Natural killer cell (primary cell): ENCODE data around the gene EIF2B2. TPM values are rescaled to one million over a fixed set of nuclear protein-coding genes. Genes with fewer than 3 reads are reported as not detected.

ENCODE experiments used
- ATAC-seq, 3 donors: fragments of 150-1000 bp in 2 of 3; fragments of 200-7000 bp in 1 of 3; cut with Tn5 transposase; 1 replicate in 1 of 3; 2 replicates in 2 of 3; pipeline ENCODE4 v1.10.0; 2021; ENCODE audit warnings: mild to moderate bottlenecking in 2 of 3, moderate library complexity in 2 of 3
- DNase-seq, 2 donors: peaks; one replicate each; pipeline versions ENCODE4 v3.0.0 to v3.0.0-alpha.2; 2013 to 2021; ENCODE audit warnings: mixed read lengths in 1 of 2
- H3K27ac ChIP-seq: one replicate; pipeline ENCODE4 v1.5.1; 2013; ENCODE audit warnings: mild to moderate bottlenecking, low read length
- H3K27me3 ChIP-seq: one replicate; pipeline ENCODE4 v1.6.1; 2013; ENCODE audit warnings: low read length; ENCODE audit not compliant: control insufficient read depth, insufficient read depth
- H3K36me3 ChIP-seq: one replicate; pipeline ENCODE4 v1.6.1; 2013; ENCODE audit warnings: low read length; ENCODE audit not compliant: control insufficient read depth, insufficient read depth
- H3K4me1 ChIP-seq: one replicate; pipeline ENCODE4 v1.6.1; 2013; ENCODE audit warnings: low read length; ENCODE audit not compliant: control insufficient read depth, insufficient read depth
- H3K4me3 ChIP-seq: one replicate; pipeline ENCODE4 v1.5.1; 2013; ENCODE audit warnings: low read length
- H3K9me3 ChIP-seq: one replicate; pipeline ENCODE4 v1.6.1; 2013; ENCODE audit warnings: low read length; ENCODE audit not compliant: control insufficient read depth, insufficient read depth
- H3K27ac Mint-ChIP-seq, 2 donors: one replicate each; pipeline ENCODE4 v1.8.0; 2022; ENCODE audit warnings: mild to moderate bottlenecking in 2 of 2, mixed read lengths in 2 of 2, moderate library complexity in 1 of 2
- H3K27me3 Mint-ChIP-seq, 2 donors: one replicate each; pipeline ENCODE4 v1.8.0; 2022; ENCODE audit warnings: low read depth in 2 of 2, mixed read lengths in 2 of 2
- H3K36me3 Mint-ChIP-seq: one replicate; pipeline ENCODE4 v1.8.0; 2022; ENCODE audit warnings: mixed read lengths
- H3K4me1 Mint-ChIP-seq, 2 donors: one replicate each; pipeline ENCODE4 v1.8.0; 2022; ENCODE audit warnings: mixed read lengths in 2 of 2
- H3K4me3 Mint-ChIP-seq: one replicate; pipeline ENCODE4 v1.8.0; 2022; ENCODE audit warnings: mild to moderate bottlenecking, moderate library complexity, mixed read lengths
- H3K9me3 Mint-ChIP-seq, 2 donors: one replicate each; pipeline ENCODE4 v1.8.0; 2022; ENCODE audit warnings: mixed read lengths in 2 of 2
- WGBS: methylation state at CpG from one replicate; pipeline ENCODE4 v1.1.7; 2013; ENCODE audit warnings: missing lambda C conversion rate; ENCODE audit not compliant: insufficient coverage; 5-methylcytosine and 5-hydroxymethylcytosine counted together
- intact Hi-C: fragments of 100-400 bp; cut with micrococcal nuclease; formaldehyde crosslinking; loops from one replicate; pipeline ENCODE4 v1.14.2; 2022
- total RNA-seq, 4 donors: library from RNA; stranded (reverse); fragments of 120-200 nt in 1 of 4; gene quantifications; one replicate each; pipeline versions ENCODE4 v1.2.3 to v1.2.4, GENCODE V29; 2013 to 2022
- TF ChIP-seq, protein P1 (sequence below): fragments of 200-600 bp; IDR thresholded peaks from one replicate; pipeline ENCODE4 v1.8.0; 2022; ENCODE audit warnings: antibody characterized with exemption

The EIF2B2 gene
- total RNA-seq, 3 donors from 2014 or later (not counting 1 experiment from before 2014, with no cell fraction given): 22.2 to 45.1 (median 31.2) TPM

DNA sequence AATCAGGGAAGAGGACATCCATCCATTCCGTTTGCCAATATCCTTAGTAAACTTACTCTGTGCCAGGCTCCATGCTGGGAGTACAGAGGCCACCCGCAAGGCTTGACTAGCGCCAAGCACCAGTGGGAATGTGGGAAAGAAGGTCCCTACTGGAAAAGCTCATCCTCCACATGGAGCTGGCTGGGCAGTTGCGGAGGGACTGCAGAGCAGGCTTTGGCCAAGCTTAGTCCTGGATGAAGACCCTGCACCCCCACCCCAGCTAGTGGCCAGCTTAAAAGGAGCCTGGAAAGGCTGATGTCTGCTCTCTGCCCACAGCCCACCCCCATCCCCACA lies 22.4 kb upstream of the EIF2B2 start:
- DNase-seq (no peak), ATAC-seq (no peak)
- H3K27ac Mint-ChIP-seq: no peak overlapping the region
- H3K9me3 Mint-ChIP-seq: no peaks in the 10 kb centered on the region
- Histone ChIP-seq H3K36me3 (no peaks in the 10 kb centered on the region), H3K4me3 (no peak overlapping the region), H3K27me3 (no peaks in the 10 kb centered on the region), H3K27ac (no peak overlapping the region), H3K4me1 (no peaks in the 10 kb centered on the region), H3K9me3 (no peaks in the 10 kb centered on the region)
- TF ChIP-seq, protein P1, sequence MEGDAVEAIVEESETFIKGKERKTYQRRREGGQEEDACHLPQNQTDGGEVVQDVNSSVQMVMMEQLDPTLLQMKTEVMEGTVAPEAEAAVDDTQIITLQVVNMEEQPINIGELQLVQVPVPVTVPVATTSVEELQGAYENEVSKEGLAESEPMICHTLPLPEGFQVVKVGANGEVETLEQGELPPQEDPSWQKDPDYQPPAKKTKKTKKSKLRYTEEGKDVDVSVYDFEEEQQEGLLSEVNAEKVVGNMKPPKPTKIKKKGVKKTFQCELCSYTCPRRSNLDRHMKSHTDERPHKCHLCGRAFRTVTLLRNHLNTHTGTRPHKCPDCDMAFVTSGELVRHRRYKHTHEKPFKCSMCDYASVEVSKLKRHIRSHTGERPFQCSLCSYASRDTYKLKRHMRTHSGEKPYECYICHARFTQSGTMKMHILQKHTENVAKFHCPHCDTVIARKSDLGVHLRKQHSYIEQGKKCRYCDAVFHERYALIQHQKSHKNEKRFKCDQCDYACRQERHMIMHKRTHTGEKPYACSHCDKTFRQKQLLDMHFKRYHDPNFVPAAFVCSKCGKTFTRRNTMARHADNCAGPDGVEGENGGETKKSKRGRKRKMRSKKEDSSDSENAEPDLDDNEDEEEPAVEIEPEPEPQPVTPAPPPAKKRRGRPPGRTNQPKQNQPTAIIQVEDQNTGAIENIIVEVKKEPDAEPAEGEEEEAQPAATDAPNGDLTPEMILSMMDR: no peak
- 93% methylated on average over 4 of the region's 4 CpGs for whole genome bisulfite sequencing
- H3K4me1 Mint-ChIP-seq: no peaks in the 10 kb centered on the region
- H3K4me3 Mint-ChIP-seq: no peak overlapping the region
- H3K36me3 Mint-ChIP-seq: no peaks in the 10 kb centered on the region
- H3K27me3 Mint-ChIP-seq: no peaks in the 10 kb centered on the region
- intact Hi-C loops: no loop called here

DNA sequence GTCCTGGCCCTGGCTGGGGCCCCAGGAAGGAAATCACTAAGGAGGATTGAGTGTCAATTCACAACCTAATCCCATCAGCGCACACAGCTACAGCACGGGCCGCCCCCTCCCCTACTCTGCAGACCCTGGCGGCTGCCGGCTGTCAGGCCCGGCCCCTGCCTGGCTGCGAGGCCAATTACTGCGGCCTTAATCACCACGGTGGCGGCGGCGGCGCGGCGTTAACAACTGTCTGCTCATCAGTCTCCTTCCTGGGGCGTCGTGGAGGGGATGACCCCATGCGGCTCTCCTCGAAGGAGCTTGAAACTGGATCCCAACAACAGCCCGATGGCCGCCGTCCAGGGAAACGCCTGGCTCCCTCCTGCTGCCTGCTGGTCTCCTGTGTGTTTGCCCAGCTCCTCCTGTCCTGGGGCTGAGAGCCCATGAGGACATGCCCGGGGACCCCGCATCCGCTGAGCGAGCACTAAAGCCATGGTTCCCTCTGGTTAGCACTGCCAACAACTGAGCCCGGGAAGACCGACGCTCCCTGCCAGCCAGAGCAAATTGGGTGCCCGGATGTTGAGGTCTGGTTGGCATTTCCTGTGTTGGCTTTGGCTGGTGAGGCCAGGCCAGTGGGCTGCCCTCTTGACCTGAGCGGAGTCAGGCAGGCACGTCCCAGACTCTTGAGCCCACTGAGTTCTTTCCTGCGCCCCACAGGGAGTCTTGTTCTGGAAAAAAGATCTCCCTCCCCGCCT lies 21.8 kb upstream of the EIF2B2 start:
- Mint-ChIP-seq H3K27ac (no peak overlapping the region), H3K36me3 (no peaks in the 10 kb centered on the region), H3K4me1 (no peaks in the 10 kb centered on the region), H3K4me3 (no peak overlapping the region), H3K9me3 (no peaks in the 10 kb centered on the region), H3K27me3 (no peaks in the 10 kb centered on the region)
- no peak for DNase-seq
- Histone ChIP-seq H3K27ac (no peak overlapping the region), H3K36me3 (no peaks in the 10 kb centered on the region), H3K27me3 (no peaks in the 10 kb centered on the region), H3K4me1 (no peaks in the 10 kb centered on the region), H3K4me3 (no peak overlapping the region), H3K9me3 (no peaks in the 10 kb centered on the region)
- no peak for ATAC-seq
- WGBS: 83% methylated on average over 35 of the region's 35 CpGs
- intact Hi-C loops: no loop called here
- TF ChIP-seq, protein P1: no peak

DNA sequence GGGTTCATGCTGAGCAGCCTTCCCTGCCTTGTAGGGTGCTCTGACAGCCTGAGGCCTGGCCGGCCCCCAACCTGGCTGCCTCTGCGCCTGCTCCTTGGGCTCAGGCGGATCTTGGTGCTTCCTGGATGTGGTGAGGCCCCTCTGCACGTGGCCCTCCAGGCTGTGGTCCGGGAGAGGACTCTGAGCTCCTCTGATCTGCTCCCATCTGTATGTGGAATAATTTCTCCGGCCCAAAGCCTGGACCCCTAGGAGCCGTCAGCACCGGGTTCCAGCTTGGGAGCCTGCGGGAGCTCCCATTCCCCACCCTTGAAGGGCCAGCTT lies 21.3 kb upstream of the EIF2B2 start:
- ATAC-seq (no peak), DNase-seq (no peak)
- H3K4me3 ChIP-seq: no peak overlapping the region
- H3K27me3 Mint-ChIP-seq: no peaks in the 10 kb centered on the region
- H3K27me3 ChIP-seq: no peaks in the 10 kb centered on the region
- no peaks in the 10 kb centered on the region for H3K36me3 Mint-ChIP-seq
- TF ChIP-seq, protein P1: no peak
- intact Hi-C loops: no loop called here
- no peak overlapping the region for H3K4me3 Mint-ChIP-seq
- no peaks in the 10 kb centered on the region for H3K4me1 ChIP-seq
- no peaks in the 10 kb centered on the region for H3K4me1 Mint-ChIP-seq
- no peaks in the 10 kb centered on the region for H3K36me3 ChIP-seq
- 80% methylated on average over 9 of the region's 9 CpGs for WGBS
- no peak overlapping the region for H3K27ac ChIP-seq
- H3K9me3 ChIP-seq: no peaks in the 10 kb centered on the region
- H3K9me3 Mint-ChIP-seq: no peaks in the 10 kb centered on the region
- H3K27ac Mint-ChIP-seq: no peak overlapping the region

DNA sequence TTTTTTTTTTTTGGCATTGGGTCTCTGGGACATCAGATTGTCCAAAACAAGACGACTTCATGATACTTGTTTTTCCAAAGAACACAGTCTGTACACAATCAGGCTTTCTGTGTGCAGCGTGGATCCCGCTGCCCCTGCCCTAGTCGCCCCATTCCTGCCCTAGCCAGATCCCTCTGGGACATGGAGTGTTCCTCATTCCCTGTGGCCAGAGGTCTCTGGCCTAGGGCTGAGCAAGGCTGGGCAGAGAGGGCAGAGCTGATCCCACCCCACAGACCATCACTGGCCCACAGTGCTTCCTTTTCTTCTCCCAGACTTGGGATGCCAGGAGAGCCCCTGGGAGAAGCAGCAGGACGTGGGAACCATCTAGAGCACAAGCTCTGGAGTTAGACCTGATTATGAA lies 20.9 kb upstream of the EIF2B2 start:
- Mint-ChIP-seq H3K27ac (no peak overlapping the region), H3K4me1 (no peaks in the 10 kb centered on the region), H3K9me3 (no peaks in the 10 kb centered on the region), H3K4me3 (no peak overlapping the region), H3K27me3 (no peaks in the 10 kb centered on the region), H3K36me3 (no peaks in the 10 kb centered on the region)
- no peak overlapping the region for H3K27ac ChIP-seq
- H3K4me1 ChIP-seq: no peaks in the 10 kb centered on the region
- TF ChIP-seq, protein P1: no peak
- intact Hi-C loops: no loop called here
- ATAC-seq: no peak
- H3K9me3 ChIP-seq: no peaks in the 10 kb centered on the region
- DNase-seq: no peak
- H3K4me3 ChIP-seq: no peak overlapping the region
- 92% methylated on average over 5 of the region's 5 CpGs for WGBS
- no peaks in the 10 kb centered on the region for H3K36me3 ChIP-seq
- H3K27me3 ChIP-seq: no peaks in the 10 kb centered on the region
